NCI-H1092 treated with DMSO at 0.1 percent for 48 hours (cell line): Measurements from ENCODE around the gene NYAP1.
"Not testable (repeated sequence)": the region's sequence is repeated elsewhere in the genome, so short reads cannot be mapped to it uniquely, and the experiment has no call there.

Experiments
- DNase-seq: peaks from one replicate; lab custom pipeline; 2025; lab: John Stamatoyannopoulos, UW

The NYAP1 gene

GRCh38 chr7:100483722-100484672 lies at the start of gene NYAP1:
Gene NYAP1 (plus strand): TSS chr7:100483927. CDS start chr7:100485312, 1,385 bp downstream.
- DNase-seq, result peak; percentile 66

DNA sequence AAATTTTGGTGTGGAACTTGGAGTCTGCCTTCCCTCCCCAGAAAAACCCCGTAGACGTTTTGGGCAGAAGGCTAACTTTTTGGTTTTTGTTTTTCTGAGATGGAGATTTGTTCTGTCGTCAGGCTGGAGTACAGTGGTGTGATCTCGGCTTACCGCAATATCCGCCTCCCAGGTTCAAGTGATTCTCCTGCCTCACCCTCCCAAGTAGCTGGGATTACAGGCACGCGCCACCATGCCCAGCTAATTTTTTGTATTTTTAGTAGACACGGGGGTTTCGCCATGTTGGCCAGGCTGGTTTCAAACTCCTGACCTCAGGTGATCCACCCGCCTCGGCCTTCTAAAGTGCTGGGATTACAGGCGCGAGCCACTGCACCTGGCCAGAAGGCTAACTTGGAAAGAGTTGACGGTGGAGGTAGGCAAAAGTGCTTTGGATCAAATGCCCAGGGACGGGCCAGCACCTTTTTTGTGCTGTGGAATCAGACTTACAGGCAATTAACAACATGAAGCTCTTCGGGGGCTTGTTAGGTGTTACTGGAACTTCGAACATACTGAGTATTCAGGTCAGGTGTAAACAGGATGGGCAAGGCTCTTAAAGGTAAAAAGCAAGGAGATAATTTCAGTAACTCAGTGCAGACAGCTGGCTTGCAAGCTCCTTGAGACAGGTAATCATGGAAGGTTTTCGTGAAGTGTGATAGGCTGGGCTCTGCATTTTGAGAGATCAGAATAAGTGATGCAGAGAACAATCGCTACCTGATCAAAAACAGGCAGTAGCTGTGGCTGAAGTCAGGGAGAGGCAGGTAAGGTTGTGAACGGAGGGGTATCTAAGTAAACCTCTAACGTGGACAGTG lies 49.2 kb upstream of the NYAP1 start:
- no peak for DNase-seq

- peak; percentile 45 for DNase-seq
Measured at GRCh38 chr7:100435401-100436304, 48.1 kb upstream of the NYAP1 start.

- no peak for DNase-seq
Measured at GRCh38 chr7:100437150-100438100, 46.3 kb upstream of the NYAP1 start.

DNA sequence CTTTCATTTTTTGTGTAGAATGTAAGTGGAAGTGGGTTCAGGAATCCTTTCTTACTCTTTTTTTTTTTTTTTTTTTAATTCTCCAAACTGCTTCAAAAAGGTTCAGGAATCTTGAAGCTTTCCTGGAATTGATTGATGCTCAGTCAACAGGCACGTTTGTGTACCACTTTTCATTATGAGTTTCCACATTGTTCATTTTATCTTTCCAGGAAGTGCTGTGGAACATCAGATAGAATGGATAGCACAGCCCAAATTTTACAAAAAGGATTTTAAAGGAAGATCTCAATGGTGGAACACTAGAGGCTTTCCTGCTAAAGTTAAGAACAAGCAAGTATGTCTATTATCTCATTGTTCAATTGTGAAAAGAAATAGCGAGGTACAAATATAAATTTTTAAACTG lies 45.6 kb upstream of the NYAP1 start:
- DNase-seq, result no peak

- not testable (repeated sequence) for DNase-seq
Measured at GRCh38 chr7:100438731-100439130, 45.0 kb upstream of the NYAP1 start.

DNA sequence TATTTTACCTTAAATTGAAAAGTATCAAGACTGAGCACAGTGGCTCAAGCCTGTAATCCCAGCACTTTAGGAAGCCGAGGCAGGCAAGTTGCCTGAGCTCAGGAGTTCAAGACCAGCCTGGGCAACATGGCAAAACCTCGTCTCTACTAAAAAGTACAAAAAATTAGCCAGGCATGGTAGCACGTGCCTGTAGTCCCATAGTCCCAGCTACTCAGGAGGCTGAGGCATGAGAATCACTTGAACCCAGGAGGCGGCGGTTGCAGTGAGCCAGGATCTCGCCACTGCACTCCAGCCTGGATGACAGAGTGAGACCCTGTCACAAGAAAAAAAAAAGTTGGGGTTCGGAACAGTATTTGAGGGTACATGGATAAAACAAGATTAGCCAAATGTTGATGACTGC lies 44.5 kb upstream of the NYAP1 start:
- not testable (repeated sequence) for DNase-seq

DNA sequence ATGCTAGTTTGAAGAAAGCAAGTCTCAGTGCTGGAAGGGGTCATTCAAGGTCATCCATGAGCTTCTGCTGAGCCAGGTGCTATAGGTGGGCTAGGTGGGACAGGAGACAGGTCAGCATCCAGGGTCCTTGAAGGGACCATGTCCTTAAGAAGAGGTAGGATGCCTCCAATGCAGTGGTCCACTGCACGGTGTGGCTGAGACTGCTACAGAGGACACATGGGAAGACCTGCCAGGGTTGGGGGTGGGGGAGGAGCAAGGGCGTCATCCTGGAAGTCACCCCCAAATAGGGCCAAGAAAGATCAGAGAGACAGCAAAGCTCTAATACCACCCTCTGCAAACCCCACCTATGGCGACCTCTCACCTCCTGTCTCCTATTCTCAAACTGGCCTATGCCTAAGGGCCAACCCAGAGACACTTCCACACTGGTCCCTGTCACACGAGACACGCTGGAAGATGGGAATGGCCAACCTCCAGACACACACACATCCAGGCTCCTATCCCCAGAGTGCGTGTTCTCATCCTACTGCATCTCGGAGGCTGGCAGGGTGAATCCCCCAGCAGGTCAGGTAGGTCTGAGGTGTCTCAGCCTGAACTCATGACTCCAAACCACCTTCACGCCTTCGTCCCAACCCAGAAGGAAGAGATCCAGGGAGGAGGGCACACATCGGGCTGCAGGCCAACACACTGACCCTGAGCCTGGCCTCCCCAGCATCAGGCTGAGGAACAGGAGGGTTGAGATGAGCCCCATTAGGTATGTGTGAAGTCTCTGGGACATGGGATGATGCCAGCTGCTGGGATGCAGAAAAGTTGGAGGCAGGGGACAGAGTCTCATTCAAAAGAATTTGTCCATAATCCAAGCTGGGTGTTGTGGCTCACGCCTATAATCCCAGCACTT lies 41.8 kb upstream of the NYAP1 start:
- no peak for DNase-seq

DNA sequence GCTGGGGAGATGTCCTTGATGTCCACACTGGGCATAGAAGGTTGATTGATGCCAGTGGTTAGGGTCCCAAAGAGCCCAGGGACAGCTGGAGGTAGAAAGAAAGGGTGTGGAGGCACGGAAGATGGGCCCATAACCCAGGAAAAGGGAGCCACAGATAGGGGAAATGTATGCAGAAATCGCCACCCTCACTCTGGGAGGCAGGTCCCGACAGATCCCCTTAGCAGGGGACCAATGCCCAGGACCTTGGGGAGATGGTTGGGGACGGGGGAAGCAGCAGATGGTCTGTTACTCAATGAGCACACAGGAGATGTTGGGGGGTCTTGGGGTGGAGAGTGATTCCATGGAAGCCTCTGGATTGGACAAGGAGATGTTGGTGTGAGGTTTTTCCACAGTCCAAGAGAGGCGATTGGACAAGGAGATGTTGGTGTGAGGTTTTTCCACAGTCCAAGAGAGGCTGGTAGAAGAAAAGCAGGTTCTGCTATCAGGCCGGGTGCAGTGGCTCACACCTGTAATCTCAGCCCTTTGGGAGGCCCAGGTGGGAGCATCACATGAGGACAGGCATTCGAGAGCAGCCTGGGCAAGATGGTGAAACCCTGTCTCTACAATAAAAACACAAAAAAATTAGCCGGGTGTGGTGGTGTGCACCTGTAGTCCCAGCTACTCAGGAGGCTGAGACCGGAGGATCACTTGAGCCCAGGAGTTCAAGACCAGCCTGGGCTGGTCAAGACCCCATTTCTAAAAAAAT lies 40.5 kb upstream of the NYAP1 start:
- DNase-seq, result no peak

GRCh38 chr7:100444311-100445278 lies 39.1 kb upstream of the NYAP1 start:
- no peak for DNase-seq

GRCh38 chr7:100446040-100446439 lies 37.7 kb upstream of the NYAP1 start:
- DNase-seq, result no peak

GRCh38 chr7:100447363-100447762 lies 36.4 kb upstream of the NYAP1 start:
- not testable (repeated sequence) for DNase-seq

GRCh38 chr7:100449190-100449795 lies 34.4 kb upstream of the NYAP1 start:
- DNase-seq, result no peak

- DNase-seq, result no peak
Measured at GRCh38 chr7:100452513-100452912, 31.2 kb upstream of the NYAP1 start.

DNA sequence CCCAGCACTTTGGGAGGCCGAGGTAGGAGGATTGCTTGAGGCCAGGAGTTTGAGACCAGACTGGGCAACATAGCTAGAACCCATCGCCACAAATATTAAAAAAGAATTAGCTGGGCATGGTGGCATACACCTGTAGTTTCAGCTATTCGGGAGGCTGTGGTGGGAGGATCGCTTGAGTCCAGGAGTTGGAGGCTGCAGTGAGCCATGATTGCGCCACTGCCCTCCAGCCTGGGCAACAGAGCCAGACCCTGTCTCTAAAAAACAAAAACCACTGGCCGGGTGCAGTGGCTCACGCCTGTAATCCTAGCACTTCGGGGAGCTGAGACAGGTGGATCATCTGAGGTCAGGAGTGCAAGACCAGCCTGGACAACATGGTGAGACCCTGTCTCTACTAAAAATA lies 29.9 kb upstream of the NYAP1 start:
- not testable (repeated sequence) for DNase-seq

DNA sequence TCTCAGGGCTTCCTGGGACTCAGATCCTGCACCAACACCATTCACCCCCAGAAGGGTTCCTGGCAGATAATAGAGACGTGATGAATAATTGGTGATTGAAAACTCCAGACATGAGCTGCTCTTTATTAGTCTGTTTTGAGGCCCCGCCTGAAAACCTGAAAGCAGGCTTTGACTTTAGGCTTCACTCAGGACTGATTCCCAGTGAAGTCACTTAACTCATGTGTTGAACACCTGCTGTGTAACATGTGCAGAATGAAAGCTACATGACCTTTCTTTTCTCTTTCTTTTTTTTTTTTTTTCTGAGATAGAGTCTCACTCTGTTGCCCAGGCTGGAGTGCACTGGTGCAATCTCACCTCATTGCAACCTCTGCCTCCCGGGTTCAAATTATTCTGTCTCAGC lies 28.5 kb upstream of the NYAP1 start:
- no peak for DNase-seq

GRCh38 chr7:100456562-100456961 lies 27.2 kb upstream of the NYAP1 start:
- DNase-seq, result no peak
